ENCODE measurements around the gene LPAR5.

The LPAR5 gene

GRCh38 chr12:6635856-6636531 is at the start of gene LPAR5:
Gene LPAR5, minus strand, starts transcription at chr12:6635959. Its CDS starts 14,711 bp downstream, at chr12:6621248.
- no peak for DNase-seq

DNA sequence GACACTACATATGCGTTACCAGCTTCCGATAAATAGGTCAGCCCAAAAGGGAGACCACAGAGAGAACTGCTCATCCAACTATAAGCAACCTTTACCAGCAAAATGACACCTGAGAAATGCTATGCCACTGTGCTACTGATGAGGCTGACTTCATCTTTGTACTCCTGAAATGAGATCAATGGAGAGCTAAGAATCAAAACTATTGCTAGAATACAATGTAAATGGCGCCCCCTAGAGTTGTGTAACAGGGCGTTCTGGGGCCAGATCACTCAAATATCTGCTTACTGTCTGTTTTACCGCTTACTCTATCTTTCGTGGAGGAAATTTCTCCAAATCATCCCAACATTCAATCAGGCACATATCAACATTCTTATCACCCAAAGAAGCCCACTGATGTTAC is 48.9 kb upstream of the LPAR5 start:
- DNase-seq: peak; percentile 75

GRCh38 chr12:6676962-6677361 is 41.2 kb upstream of the LPAR5 start:
- no peak for DNase-seq

- no peak for DNase-seq
Observed at GRCh38 chr12:6672143-6672542, 36.4 kb upstream of the LPAR5 start.

- DNase-seq: no peak
Observed at GRCh38 chr12:6667559-6668210, 31.9 kb upstream of the LPAR5 start.

DNA sequence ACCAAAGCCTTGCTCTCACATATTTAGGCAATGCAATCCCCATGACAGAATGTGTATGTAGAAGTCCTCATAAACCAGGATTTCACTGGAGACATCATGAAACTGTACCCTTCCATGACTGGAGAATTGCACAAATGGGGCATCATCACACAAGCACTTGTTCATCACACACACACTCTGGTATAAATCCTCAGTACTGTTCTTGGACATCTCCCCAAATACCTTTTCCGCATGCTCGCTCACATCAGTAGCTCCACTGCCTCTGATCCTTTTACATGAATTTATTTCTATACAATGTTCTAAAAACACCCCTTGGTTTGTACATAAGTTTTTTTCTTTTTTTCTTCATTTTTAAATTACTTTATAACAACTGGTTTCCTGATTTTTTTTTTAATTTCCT is 30.5 kb upstream of the LPAR5 start:
- DNase-seq: no peak

DNA sequence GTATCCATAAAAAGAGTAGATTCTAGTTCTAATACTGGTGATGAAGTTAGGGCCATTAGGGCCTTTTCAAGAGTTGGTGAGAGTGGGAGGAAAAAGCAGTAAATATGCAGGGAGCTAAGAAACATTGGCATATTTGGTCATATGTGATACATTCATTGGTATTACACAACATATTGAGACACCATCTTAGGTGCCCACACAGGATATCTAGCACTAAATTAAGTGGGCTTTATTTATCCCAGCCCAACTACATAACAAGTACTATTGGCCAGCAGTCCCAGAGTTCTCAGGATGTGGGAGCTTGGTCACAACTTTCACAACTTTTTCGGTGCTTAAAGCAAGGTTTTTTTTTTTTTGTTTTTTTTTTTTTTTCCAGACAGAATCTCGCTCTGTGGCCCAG is 29.1 kb upstream of the LPAR5 start:
- no peak for DNase-seq

DNA sequence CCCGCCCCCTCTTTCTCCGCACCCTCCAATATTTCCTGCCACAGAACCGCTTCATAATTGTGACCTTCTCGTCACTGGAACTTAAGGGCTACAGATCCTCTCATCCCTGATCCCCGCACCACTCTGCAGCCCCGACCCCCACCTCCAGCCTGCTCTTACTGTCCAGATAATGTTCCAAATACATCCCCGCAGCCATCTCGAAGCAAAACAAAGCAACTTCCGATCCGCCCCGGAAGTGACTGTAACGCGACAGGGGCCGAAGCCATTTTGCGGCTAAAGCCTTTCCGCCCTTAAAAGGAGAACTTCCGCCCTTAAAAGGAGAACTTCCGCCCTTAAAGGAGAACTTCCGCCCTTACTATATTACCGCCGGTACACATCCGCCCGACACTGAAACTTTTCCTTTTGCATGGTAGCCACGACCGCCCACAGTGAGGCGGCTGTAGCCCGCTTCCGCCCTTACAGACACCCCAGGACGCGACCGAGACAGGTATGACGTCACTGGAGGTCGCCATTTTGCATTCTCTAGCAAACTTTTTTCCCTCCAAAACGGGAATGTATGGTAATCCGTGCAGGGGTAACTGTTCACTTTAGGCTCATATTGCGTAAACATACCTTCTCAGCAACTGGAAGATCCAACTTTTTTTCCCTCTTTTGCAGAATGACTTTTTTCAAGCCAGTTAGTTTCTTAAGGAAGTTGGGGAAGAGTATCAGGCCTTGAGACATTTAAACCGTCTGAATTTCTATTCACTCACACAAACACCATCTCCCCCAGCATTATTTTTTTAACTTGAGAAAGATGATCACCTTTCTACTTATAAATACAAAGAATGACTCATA is 27.4 kb upstream of the LPAR5 start, which contains the start of gene ING4:
ING4 (minus strand) TSS at position 214 of the 837 bp plus-strand sequence; CDS start at position 196, 18 bp downstream.
- peak; percentile 99 for DNase-seq

DNA sequence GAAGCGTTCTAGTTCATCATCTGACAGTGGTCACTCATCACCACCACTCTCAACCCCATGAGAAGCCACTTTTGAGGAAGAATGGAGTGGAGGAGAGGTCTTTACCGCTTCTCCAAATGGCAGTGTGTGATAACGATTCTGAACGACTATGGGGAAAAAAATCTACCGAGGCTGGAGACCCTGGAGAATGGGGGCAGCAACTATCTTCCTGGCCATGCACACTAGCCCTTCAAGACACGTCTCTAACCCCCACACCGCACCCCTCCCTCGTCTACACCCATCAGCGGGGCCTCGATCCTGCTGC is 26.8 kb upstream of the LPAR5 start:
- DNase-seq: no peak

DNA sequence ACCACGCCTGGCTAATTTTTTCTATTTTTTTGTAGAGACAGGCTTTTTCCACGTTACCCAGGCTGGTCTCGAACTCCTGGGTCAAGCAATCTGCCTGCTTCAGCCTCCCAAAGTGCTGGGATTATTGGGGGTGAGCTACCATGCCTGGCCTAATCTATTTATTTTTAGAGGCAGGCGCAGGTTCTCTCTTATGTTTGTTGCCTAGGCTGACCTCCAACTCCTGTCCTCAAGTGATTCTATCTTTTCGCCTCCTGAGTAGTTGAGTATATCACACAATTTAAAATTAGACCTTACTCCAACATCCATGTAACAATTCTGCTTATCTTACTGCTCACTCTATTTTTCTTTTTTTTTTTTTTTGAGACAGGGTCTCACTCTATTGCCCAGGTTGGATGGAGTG is 18.2 kb upstream of the LPAR5 start:
- no peak for DNase-seq

DNA sequence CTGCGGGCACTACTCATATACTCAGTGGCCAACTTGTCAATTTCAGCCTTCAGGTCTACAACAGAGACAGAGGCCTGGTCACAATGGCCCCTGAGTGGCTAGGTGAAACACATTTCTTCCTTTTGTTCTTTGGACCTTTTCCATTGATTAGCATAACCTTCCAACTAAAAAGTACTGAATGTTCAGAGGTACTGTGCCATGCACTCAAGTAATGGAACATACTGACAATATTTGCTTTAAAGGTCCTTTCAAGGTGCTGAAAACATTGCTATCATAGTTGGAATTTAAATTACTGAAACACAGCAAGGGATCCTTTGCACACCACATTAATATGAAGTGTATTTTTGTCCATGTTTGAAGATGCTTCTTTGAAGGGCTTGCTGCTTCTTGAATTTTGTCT is 17.6 kb upstream of the LPAR5 start:
- DNase-seq: no peak

GRCh38 chr12:6652391-6652790 is 16.6 kb upstream of the LPAR5 start:
- no peak for DNase-seq

DNA sequence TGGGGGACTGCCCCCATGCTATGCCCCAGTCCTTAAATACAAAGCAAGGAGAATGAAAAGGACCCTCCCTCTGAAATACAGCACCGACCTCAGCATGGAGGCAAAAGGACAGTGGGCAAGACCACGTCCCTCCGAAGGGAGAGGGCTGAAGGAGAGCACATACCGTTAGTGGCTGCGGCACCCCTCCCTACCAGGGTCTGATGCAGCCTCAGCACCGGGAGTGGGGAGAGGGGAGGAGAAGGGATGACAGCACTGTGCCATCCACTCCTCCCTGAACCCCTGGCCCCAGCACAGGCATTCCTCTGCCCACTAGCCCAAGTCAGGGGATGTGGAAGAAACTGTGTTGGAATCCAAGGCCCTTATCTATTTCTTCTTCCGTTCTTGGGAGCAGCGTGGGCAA is 15.1 kb upstream of the LPAR5 start:
- DNase-seq: no peak

- peak; percentile 23 for DNase-seq
Observed at GRCh38 chr12:6647083-6647604, 11.4 kb upstream of the LPAR5 start, which contains the start of gene ACRBP. Gene ACRBP, minus strand, starts transcription at chr12:6647432. Its CDS starts 66 bp downstream, at chr12:6647366.

GRCh38 chr12:6646276-6647082 is 10.7 kb upstream of the LPAR5 start:
- no peak for DNase-seq

GRCh38 chr12:6644903-6645302 is 9.1 kb upstream of the LPAR5 start:
- no peak for DNase-seq

GRCh38 chr12:6644257-6644596 is 8.5 kb upstream of the LPAR5 start:
- DNase-seq: no peak

DNA sequence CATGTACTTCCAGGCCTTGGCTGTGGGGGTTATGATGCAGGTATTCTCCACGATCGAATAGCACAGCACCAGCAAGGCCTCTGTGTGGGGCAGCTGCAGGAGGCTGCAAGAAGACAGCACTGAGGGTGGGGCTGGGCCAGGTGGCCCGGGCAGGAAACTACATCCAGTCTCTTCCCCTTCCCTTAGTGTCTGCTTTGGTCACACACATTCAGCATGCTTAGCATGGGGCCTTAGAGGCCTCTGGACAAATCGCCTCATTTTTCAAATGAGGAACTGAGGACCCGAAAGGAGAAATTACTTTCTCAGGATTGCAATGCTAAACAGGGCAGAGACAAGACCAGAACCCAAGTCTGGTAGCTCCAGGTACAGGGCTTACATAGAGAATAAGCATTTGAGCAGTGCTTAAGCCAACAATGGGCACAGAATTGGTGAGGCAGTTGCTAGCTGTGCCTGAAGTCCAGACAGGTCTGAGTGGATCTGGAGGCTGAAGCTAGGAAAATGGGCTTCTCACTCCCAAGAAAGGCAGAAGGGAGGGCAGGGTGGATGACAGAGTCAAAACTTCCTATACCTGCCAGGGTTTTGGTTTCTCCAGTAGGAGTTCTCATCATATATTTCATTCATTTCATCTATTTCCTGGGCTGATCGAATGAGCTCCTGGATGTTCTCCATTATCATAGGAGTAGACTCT is 8.0 kb upstream of the LPAR5 start:
- no peak for DNase-seq

DNA sequence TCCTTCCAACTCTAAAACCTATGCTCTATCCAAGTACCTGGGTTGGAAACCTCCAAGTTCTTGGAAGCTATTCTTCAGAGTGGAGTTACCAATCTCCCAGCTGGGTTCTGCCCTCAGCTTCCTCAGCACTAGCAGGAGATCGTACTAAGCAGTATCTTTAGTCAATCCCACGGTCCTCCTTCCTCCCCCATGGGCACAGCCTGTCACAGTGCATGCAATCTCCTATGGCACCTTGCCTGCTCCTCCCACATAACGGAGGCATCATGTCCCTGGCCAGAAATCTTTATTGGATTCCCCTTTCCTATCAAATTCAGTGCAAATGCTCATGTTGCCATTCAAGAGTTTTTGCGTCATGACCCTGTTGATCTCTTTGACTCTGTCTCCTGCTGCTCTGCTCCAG is 5.4 kb upstream of the LPAR5 start:
- DNase-seq: no peak

- no peak for DNase-seq
Observed at GRCh38 chr12:6640497-6640896, 4.7 kb upstream of the LPAR5 start.

- no peak for DNase-seq
Observed at GRCh38 chr12:6639151-6639801, 3.5 kb upstream of the LPAR5 start.

GRCh38 chr12:6638305-6638704 is 2.5 kb upstream of the LPAR5 start:
- DNase-seq: no peak

Measured in CD4-positive, alpha-beta T cell treated with Interleukin-10 for 1 hour (primary cell).